Measurements from ENCODE around the gene NDUFA13.
"Not testable (repeated sequence)": the region's sequence is repeated elsewhere in the genome, so short reads cannot be mapped to it uniquely, and the experiment has no call there.

NDUFA13 gene

GRCh38 chr19:19515642-19516519 is at the start of gene NDUFA13:
Gene NDUFA13, plus strand, starts transcription at chr19:19516225. Its CDS starts 14 bp downstream, at chr19:19516239.
- Histone ChIP-seq H3K9me3 (no peaks in the 10 kb centered on the region), H3K36me3 (peaks cover 37% of the 10 kb centered on the region)
- TF ChIP-seq Cebpa-rat (IDR thresholded peaks at IDR 0.05), result no peak

GRCh38 chr19:19468424-19469050 is 47.5 kb upstream of the NDUFA13 start:
- Histone ChIP-seq H3K9ac (no peak overlapping the region), H3K27me3 (no peaks in the 10 kb centered on the region), H3K27ac (no peak overlapping the region), H4K20me1 (peaks cover 61% of the 10 kb centered on the region), H3K4me3 (peak overlapping the region; percentile 21; the same call in 1 of the 2 replicates), H3K36me3 (peaks cover 97% of the 10 kb centered on the region), H3K4me2 (no peak overlapping the region), H3K4me1 (peaks cover 32% of the 10 kb centered on the region), H3K9me3 (peaks cover 59% of the 10 kb centered on the region)
- no peak for TF ChIP-seq Cebpa-rat (IDR thresholded peaks at IDR 0.05)

More at GRCh38 chr19:19515642-19516519, at the start of gene NDUFA13:
- H3K27ac ChIP-seq, result peak within 1 kb of the TSS; percentile 86
- peak within 1 kb of the TSS; percentile 80 for H3K4me3 ChIP-seq
- H3K27me3 ChIP-seq, result no peaks in the 10 kb centered on the region
- H4K20me1 ChIP-seq, result peaks cover 25% of the 10 kb centered on the region; the same call in 1 of the 2 replicates
- H3K4me2 ChIP-seq, result peak within 1 kb of the TSS; percentile 94
- H3K4me1 ChIP-seq, result peaks cover 28% of the 10 kb centered on the region
- H3K9ac ChIP-seq, result peak within 1 kb of the TSS; percentile 85

GRCh38 chr19:19470579-19470978 is 45.4 kb upstream of the NDUFA13 start:
- peaks cover 46% of the 10 kb centered on the region for H3K4me1 ChIP-seq
- peaks cover 97% of the 10 kb centered on the region for H3K36me3 ChIP-seq
- peaks cover 61% of the 10 kb centered on the region for H4K20me1 ChIP-seq
- no peak for TF ChIP-seq Cebpa-rat (IDR thresholded peaks at IDR 0.05)
- H3K9ac ChIP-seq, result no peak overlapping the region
- H3K27ac ChIP-seq, result no peak overlapping the region
- H3K4me2 ChIP-seq, result no peak overlapping the region
- H3K4me3 ChIP-seq, result no peak overlapping the region
- peaks cover 41% of the 10 kb centered on the region for H3K9me3 ChIP-seq
- no peaks in the 10 kb centered on the region for H3K27me3 ChIP-seq

GRCh38 chr19:19471682-19472081 is 44.3 kb upstream of the NDUFA13 start:
- no peak overlapping the region for H3K4me2 ChIP-seq
- no peak overlapping the region for H3K9ac ChIP-seq
- H3K9me3 ChIP-seq, result peaks cover 30% of the 10 kb centered on the region
- no peak overlapping the region for H3K4me3 ChIP-seq
- peaks cover 50% of the 10 kb centered on the region for H3K4me1 ChIP-seq
- TF ChIP-seq Cebpa-rat (IDR thresholded peaks at IDR 0.05), result no peak
- H3K36me3 ChIP-seq, result peaks cover 97% of the 10 kb centered on the region
- no peaks in the 10 kb centered on the region for H3K27me3 ChIP-seq
- H3K27ac ChIP-seq, result no peak overlapping the region
- peaks cover 72% of the 10 kb centered on the region for H4K20me1 ChIP-seq

- H4K20me1 ChIP-seq, result peaks cover 76% of the 10 kb centered on the region
- not testable (repeated sequence) for H3K9ac ChIP-seq, H3K27me3 ChIP-seq, H3K27ac ChIP-seq, H3K4me2 ChIP-seq, H3K4me3 ChIP-seq
- peaks cover 97% of the 10 kb centered on the region for H3K36me3 ChIP-seq
- peaks cover 50% of the 10 kb centered on the region for H3K4me1 ChIP-seq
- peaks cover 26% of the 10 kb centered on the region for H3K9me3 ChIP-seq
Observed at GRCh38 chr19:19472106-19472505, 43.9 kb upstream of the NDUFA13 start.

DNA sequence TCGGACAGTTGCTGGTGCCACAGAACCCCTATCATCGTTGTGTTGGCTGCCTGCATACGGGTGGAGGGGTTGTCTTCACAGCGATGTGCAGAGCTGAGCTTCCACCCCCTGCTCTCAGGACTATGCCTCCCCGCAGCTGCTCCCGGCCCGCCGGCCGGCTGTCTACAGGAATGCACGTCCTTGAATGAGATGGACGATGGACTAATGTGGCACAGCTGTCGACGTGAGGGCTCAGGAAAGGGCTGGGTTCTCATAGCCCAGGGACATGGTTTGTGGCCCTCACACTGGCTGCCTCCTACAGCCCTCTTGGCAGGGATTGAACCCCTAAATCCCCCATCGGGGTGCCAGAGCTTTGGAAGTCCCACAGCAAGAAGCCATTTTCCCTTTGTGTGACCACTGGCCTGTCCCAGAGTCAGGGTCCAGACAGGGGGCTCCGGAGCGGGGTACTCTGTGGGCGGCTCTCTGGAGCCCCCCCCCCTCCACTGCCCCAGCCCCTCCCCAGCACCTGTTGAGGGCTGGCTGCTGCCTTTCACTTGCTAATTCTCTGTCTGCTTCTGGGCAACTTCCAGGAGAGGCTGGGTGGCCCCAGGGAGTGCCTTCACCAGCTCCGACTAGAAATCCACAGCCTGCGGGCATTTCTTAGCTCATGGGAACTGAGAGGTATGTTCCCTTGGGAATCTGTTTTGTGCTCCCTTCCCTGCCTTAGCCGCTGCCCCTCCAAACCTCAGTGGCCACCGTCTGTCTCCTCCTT is 40.8 kb upstream of the NDUFA13 start:
- H3K9ac ChIP-seq, result 0 out of 2 replicates have a peak overlapping the region, but pooled peaks have one; percentile 24
- 0 out of 2 replicates have a peak overlapping the region, but pooled peaks have one; percentile 6 for H3K27ac ChIP-seq
- no peak for TF ChIP-seq Cebpa-rat (IDR thresholded peaks at IDR 0.05)
- peaks cover 99% of the 10 kb centered on the region for H4K20me1 ChIP-seq
- H3K36me3 ChIP-seq, result peaks cover 91% of the 10 kb centered on the region
- no peaks in the 10 kb centered on the region for H3K9me3 ChIP-seq
- no peaks in the 10 kb centered on the region for H3K27me3 ChIP-seq
- H3K4me1 ChIP-seq, result peaks cover 73% of the 10 kb centered on the region
- H3K4me3 ChIP-seq, result no peak overlapping the region
- H3K4me2 ChIP-seq, result no peak overlapping the region

GRCh38 chr19:19475849-19476828 is 39.9 kb upstream of the NDUFA13 start:
- H3K4me3 ChIP-seq, result no peak overlapping the region
- H3K4me1 ChIP-seq, result peaks cover 75% of the 10 kb centered on the region
- 0 out of 2 replicates have a peak overlapping the region, but pooled peaks have one; percentile 6 for H3K27ac ChIP-seq
- H3K27me3 ChIP-seq, result no peaks in the 10 kb centered on the region
- 0 out of 2 replicates have a peak overlapping the region, but pooled peaks have one; percentile 24 for H3K9ac ChIP-seq
- H3K9me3 ChIP-seq, result no peaks in the 10 kb centered on the region
- H3K4me2 ChIP-seq, result no peak overlapping the region
- peaks cover 99% of the 10 kb centered on the region for H4K20me1 ChIP-seq
- peaks cover 91% of the 10 kb centered on the region for H3K36me3 ChIP-seq
- TF ChIP-seq Cebpa-rat (IDR thresholded peaks at IDR 0.05), result no peak

GRCh38 chr19:19477705-19478383 is 38.2 kb upstream of the NDUFA13 start:
- no peaks in the 10 kb centered on the region for H3K9me3 ChIP-seq
- peaks cover 93% of the 10 kb centered on the region for H3K36me3 ChIP-seq
- H3K4me3 ChIP-seq, result no peak overlapping the region
- TF ChIP-seq Cebpa-rat (IDR thresholded peaks at IDR 0.05), result no peak
- H3K4me1 ChIP-seq, result peaks cover 80% of the 10 kb centered on the region
- no peak overlapping the region for H3K27ac ChIP-seq
- H3K27me3 ChIP-seq, result no peaks in the 10 kb centered on the region
- H3K4me2 ChIP-seq, result no peak overlapping the region
- peaks cover 100% of the 10 kb centered on the region for H4K20me1 ChIP-seq
- H3K9ac ChIP-seq, result no peak overlapping the region
